ENCODE measurements around the gene KRT76.

KRT76 gene

DNA sequence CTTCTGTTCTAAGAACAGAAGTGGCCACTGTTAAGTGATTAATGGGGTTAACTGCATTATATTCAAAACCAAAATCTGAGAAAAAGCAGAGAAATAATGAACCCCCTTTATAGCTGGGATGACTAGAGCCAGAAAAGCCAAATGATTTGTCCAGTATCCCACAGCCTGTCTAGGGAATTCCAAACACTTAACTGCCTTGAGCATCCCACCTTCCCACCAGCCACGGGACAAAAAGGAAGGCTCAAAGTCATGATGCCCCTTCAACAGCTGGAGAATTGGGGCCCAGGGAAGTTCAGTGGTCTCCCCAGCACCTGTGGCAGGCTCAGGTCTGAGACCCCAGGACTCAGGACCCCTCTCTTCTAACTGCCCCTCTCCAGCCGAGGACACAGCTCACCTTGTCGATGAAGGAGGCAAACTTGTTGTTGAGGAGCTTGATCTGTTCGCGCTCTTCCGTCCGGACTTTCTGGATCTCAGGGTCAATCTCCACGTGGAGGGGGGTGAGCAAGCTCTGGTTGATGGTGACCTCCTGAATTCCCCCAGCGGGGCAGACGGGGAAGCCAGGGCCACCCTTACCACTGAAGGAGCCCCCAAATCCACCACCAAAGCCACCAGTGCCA is 36.2 kb upstream of the KRT76 start:
- no peak for DNase-seq

DNA sequence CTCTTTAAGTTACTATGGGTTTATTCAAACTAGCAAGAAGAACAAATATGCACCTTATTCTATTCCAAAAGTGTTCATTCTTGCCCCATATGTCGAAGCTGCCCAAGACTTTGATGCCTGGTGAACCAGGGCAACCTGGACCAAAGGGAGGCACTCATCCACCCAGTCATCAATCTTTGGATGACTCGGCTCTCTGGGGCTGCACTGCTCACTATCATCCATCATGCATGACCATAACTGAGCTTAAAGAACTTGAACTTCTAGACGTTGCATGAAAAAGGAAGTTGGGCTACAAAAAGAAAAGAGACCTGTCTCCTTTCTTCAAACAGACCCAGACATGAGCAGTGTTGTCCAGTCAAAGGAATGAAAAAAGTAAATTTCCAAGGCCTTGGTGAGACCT is 35.6 kb upstream of the KRT76 start:
- no peak for DNase-seq

DNA sequence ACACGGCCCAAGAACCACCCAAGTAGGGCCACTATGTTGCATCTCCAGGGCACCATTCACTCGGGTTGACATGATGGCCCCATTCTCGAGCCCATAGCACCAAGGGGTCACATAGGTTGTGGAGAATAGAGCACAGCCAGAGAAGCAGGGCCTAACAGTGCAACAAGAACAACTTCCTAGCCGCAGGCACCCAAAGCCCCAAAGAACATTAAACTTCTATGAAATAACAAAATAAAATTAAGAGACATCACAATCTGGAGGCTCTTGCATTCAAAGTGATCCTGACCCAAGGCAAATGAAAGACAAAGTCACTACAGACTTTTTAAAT is 34.9 kb upstream of the KRT76 start:
- no peak for DNase-seq

DNA sequence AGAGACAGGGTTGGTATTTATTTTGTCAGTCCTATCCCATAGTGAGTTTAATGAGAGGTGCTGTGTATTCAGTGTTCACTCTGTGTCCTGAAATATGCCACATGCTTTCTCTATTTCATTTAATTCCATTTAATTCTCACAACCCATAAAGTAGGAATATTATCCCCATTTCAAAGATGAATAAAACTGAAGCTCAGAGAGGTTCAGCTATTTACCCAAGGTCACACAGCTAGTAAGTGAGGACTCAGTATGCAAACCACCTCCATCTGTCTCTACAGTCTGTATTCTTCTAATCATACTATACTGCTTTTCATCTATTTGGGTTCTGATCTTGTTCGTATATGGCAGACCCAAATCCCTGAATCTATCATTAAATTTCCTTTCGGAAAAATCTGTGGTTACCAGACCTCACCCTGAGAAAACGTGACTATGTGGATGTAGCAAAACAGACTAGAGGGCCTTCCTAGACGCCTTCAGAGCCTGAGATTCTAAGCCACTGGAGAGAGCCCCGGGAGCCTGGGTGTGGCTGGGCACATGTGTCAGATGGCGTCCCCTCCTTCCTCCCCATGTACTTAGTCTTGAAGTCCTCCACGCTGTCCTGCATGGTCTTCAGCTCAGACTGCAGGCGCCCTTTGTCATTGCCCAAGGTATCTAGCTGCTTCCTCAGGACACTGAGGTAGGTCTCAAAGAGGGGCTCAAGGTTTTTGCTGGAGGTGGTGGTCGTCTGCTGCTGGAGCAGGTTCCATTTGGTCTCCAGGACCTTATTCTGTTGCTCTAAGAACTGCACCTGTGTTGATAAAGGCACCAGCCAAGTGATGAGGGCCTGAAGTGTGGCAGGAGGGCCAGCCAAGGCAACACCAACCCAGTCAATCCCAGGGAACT is 34.3 kb upstream of the KRT76 start:
- DNase-seq = no peak

DNA sequence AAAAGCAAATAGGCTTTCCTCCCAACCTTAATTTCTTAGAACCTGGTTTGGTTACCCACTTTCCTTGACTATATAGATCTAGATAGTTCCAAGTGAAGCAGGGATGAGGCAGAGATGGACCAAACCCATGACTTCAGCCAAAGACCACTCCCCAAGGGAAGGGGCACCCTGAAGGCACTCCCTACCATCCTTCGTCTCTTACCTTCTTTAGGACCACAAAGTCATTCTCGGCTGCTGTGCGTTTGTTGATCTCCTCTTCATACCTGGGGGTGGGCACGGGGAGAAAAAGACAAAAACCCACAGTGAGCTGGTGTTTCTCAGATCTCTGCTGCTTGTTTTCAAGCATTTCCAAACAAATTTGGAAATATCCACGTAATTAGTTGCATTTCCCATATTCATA is 33.4 kb upstream of the KRT76 start:
- no peak for DNase-seq

DNA sequence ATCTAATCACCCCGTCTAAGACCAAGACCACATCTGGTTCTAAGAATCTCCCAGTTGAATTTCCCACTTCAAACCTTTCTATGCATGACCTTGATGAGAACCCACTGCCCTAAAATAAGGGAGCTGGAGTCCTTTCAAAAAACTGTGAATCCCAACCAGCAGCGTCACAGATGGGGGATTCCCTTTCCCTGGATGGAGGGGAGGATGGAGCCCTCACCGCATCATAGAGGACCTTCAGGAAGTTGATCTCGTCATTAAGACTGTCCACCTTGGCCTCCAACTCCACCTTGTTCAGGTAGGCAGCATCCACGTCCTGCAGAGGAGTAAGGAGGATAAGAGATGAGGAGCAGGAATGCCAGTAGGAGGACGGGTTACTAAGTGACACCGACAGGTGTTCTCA is 32.0 kb upstream of the KRT76 start:
- DNase-seq = no peak

DNA sequence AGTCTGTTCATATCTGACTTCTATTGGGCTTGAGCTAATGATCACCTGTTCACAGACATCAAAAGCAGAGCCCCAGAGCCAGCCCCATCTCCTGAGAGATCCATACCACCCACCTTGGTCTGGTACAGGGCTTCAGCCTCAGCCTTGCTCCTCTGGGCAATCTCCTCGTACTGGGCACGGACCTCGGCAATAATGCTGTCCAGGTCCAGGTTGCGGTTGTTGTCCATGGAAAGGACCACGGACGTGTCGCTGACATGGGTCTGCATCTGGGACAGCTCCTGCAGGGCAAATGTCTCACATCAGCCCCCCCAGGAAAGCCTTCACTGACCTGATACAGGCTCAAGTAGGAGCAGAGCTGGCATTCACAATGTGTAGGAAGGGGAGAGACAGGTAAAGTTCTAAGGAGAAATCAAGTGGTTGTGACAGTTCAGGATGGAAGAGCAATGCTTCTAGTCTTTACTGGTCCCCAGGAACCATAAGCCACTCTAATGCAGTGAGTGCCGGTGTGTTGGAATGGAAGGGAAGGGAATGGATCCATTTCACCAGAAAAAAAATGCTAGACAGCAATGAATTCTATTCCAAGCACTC is 31.5 kb upstream of the KRT76 start:
- no peak for DNase-seq

DNA sequence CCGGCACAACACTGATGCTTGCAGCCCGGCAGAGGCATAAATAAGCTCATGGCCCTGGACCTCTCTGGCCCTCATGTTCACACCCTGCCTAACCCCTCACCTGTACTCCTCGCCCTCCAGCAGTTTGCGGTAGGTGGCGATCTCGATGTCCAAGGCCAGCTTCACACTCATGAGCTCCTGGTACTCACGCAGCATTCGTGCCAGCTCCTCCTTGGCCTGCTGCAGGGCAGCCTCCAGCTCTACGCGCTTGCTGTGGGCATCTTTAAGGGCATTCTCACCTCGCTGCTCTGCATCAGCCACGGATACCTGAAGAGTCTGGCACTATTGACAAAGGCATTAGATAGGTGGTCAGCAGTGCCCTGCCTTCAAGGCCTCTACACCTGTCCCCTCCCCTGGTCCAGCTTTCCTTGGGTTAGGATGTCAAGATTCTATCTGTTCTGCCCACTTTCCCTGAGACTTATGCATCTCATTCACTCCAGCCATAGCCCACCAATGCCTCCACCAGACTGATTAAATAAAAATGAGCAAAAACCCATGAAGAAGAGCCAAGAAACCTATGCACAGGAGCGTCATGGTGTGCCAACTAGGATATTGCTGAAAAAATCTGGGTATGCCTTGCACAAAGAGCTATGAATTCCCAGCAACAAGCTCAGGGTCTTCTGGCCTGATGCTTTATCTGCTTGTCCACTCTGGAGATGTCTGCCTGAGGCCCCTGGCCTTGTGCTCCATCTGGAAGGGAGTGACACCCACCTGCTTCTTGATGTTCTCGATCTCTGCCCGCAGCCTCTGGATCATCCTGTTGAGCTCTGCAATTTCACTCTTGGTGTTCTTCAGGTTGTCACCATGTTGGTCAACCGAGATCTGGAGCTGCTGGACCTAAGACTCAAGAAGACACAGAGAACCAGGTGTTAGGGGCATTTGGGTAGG is 30.7 kb upstream of the KRT76 start:
- DNase-seq = no peak

DNA sequence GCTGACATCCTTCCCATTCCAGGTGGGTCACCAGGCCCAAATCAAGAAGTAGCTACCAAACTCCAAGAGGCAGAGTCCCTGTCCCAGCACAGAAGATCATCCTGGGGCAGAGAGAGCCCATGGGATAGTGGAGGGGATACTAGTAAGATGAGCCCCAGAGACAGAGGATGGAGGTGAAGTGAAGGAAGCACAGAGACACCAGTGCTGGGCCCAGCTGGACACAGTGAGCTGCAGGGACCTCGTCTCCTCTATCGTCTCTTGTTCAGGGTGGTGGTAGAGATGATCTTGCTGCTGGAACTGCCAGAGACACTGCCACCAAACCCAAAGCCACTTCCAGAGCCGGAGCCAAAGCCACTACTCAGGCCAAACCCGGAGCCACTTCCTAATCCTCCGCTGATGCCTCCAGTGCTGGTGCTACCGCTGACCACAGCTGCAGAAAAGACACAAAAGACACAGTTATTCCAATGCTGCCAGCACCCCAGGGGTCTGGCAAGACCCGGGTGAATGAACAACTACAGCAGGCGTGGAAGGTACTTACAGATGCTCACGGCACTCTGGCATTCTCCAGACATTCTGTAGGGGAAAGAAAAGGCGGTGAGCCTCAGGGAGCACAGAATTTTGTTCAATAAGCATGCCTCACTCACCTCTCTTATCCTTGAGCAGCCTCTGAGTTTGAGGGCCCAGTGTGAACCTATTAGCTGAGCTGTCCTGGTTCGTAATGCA is 29.8 kb upstream of the KRT76 start:
- no peak for DNase-seq

DNA sequence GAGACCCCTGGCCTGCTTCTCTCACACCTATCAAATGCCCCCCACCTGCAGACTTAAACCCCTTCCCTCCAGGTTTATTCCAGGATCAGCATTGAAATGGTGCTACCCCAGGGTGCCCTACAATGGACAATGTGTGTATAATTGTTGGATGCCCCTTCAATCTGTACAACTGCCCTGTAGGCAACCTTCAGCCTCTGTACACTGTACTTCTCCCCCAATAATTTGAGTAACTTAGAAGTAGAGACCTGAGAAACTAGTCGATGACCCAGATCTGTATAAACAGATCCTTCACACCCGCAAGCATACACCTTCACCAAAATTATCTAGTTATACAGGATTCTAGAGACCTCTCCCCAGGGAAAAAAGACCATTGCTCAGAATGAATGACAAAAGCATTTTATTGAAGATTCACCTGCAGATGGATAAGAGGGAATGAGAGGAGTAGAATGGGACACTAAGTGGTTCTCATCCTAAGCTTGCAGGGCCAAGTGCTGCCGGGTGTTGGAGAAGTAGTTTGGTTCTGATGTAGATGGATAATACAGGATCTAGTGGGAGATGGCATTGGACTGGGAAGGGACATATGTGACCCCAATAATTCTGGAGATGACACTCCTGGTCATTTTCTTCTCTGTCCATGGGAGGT is 29.1 kb upstream of the KRT76 start:
- no peak for DNase-seq

DNA sequence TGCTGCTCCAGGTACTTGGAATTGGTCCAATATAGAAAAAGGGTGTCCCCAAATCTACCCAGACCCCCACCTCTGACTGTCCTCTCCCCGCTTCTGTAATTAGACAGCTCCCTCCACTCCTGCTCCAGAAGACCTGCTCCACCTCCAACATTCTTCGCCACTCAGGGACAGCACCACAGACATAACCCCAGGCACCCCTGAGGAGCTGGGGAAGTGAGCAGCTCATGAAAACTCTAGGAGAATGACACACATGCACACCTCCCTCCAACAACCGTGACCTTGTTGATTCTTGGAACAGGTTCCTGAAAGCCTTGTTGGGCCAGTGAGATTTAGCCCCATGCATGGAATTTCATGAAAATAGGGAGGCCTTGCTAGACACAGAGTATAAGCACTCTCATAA is 28.6 kb upstream of the KRT76 start:
- no peak for DNase-seq

DNA sequence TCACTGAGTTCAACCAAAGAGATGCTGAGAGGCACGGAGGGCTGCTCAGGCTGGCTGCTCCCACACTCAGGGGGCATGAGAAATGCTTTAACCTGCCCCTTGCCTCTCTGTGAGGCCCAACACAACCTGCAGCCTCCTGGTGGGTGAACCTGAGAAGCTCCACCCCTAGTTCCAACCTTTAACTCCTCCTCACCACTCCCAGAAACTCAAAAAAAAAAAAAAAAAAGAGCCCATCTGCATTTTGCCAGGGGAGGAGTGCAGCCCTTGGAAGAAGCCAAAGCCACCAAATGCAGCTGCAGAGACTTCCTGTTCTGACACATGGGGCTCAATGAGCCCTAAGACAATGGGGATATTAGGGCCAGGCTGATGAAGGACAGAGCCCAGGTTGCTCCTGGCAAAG is 27.9 kb upstream of the KRT76 start:
- DNase-seq = no peak

DNA sequence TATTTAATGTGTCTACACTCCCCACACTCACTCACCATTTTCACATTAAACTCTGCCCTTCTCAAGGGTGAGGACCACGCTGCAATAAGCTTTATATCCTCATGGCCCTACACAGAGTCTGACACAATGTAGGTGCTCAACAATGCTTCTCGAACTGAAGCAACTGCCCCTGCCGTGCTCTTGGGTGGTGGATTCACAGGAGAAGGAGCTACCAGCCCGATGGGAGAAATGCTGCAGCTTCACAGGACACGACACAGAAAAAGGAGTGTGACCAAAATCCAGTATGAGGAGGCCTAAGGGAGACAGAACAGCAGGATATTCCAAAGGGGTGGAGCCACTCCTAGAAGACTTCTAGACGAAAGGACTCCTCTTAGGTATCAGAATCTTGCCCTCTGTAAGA is 25.3 kb upstream of the KRT76 start:
- no peak for DNase-seq

DNA sequence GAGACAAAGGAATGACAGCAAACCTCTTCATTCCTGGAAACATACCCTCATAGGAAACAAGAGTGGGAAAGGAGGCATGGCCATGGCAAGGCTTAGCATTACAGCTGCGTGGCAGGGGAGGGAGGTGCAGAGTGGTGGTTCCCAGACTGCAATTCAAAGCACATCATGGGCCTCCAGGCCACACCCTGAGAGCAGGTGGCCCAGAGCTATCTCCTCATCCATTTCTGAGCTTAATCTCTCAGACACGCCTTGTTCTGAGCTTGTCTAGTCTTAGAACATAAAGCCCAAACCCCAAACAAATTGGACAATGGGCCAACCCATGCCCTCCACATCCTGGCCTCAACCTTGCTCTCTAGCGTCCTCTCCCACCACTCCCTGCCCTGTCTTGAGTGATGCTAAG is 24.6 kb upstream of the KRT76 start:
- no peak for DNase-seq

DNA sequence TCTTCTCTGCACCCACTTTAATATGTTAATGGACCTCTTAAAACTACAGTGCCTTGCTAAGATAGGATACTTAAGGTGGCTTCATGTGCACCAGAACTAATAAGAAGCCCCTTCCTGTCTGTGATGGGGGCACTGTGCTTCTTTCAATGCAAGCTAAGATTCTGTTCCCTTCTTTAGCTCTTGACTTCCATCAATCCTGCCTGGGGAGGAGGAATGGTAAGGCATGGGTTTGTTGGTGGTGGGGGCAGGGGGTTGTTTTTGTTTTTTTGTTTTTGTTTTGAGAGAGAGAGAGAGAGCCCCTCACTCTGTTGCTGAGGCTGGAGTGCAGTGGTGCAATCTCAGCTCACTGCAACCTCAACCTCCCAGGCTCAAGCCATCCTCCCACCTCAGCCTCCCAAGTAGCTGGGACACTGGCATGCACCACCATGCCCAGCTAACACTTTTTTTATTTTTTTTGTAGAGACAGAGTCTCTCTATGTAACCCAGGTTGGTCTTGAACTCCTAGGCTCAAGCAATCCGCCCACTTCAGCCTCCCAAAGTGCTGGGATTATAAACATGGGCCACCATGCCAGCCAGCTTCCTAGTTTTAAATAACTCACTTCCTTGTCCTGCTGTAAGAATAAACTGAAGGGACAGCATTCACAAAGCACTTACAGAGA is 23.2 kb upstream of the KRT76 start:
- DNase-seq = no peak

DNA sequence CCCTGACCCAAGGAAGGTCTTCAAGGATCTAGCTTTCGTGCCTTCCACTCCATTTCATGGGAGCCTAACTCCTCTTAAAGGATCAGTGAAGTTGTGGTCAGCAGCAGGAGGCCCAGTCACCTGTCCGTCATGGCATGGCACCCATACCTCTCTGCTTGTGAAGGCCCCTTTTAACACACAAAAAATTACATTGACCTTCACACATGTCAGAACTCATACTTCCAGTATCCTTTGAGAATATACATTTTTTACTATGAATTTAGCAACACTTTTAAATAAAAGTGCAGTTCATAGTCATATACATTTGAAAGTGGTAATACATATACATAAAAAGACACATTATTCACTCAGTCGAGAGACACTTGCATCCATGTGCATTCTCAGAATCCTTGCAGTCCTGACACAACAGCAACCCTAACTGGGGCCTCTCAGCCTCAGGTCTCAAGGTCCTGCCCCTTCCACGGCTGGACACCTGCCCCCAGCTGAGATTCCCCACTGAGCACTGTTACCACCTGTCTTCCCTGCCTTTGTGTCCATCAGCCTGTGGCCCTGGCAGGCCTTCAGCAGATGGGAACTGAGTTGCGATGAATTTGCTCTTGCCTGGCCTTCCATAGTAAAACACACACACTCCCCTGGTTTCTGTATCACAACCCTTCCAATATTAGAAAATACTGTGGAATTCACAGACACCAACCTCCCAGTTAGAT is 22.5 kb upstream of the KRT76 start:
- DNase-seq = no peak

DNA sequence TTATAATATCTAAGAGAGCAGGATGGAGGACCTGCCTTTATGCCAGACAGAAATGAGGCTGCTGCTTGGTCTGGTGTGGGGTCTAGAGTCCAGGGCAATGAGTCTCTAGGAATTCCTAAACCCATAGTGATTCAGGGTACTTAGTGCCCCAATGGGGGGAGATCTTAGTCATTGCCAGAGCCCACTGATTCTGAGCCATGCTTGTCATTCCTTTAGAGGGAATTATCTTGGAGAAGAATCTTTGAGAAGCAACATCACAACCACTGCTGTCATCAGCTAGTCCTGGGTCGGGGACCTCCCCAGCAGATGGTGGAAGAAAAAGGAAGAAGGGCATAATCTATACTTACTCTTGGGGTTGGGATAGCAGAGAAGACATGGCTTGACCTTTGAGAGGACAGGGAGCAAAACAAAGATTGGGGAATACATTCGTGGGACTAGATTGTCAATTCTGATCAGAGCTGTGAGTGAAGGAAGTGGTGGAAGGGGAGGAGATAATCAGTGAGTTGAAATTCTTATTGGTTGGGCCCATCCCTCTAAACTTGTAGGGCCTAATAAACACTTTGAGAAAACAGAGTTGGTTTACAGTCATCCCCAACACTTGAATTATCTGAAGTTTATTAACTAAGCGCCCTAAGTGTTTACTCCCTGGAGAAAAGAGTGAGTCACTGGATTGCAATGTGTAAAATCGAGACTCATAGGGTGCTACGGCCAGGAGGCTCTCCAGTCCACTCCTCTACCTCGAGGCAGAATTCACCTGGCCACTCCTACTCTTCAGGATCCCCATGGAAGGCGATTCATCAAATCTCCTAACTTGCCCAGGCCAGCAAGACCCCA is 21.7 kb upstream of the KRT76 start:
- DNase-seq = no peak

DNA sequence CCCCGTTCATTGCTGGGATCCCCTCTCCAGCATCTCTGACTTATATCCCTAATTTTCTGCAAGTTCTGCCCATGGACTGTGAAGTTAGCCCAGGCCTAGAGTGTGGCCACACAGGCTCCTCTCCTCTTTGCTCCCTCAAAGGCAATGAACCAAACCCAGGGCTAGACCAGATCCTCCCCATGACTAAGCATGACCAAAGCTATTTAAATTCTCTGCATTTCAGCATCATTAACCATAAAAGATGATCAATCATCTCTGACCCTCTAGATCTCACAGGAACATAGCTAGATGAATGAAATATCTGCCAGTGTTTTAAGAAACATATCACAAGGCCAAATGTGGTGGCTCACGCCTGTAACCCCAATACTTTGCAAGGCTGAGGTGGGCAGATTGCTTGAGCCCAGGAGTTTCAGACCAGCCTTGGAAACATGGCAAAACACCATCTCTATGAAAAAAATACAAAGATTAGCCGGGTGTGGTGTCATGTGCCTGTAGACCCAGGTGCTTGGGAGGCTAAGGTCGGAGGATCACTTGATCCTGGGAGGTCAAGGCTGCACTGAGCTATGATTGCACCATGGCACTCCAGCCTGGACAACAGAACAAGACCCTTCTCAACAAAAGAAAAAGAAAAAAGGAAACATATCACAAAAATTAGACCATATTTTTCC is 21.0 kb upstream of the KRT76 start:
- DNase-seq = no peak

DNA sequence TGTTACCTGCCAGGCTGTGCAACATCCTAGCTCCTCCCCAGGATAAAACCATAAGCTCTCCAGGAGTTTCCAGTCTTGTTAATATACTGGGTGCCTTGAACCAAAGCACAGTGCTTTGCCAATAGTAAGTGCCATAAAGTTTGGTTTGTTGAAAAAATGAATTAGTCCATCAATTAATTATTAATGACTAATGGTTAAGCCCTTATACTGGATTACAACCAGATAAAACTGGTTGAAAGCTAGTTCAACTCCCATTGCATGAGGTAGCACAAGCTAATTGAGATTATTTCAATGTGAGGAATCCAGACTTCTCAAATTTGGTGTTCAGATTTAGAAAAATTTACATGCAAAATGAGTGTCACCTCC is 20.4 kb upstream of the KRT76 start:
- DNase-seq = no peak

All from NCI-H526 treated with DMSO at 0.1 percent for 48 hours (cell line).